GM18526 (cell line): Measurements from ENCODE around the gene PCDH9.

Source experiments
- POLR2A ChIP-seq: IDR thresholded peaks from 3 replicates; pipeline ENCODE4 v1.6.1; 2011; ENCODE audit not compliant: insufficient read length; ENCODE audit errors: extremely low read depth

The PCDH9 gene

GRCh38 chr13:67228916-67229315 is 1.2 kb downstream of the PCDH9 start:
- no peak for TF ChIP-seq POLR2A

GRCh38 chr13:67228031-67228430 is 2.1 kb downstream of the PCDH9 start:
- no peak for TF ChIP-seq POLR2A

GRCh38 chr13:67227131-67227983 is 2.8 kb downstream of the PCDH9 start:
- TF ChIP-seq POLR2A: no peak

- no peak for TF ChIP-seq POLR2A
These were observed 3.4 kb downstream of the PCDH9 start for GRCh38 chr13:67226696-67227095.

- TF ChIP-seq POLR2A: no peak
These were observed 4.6 kb downstream of the PCDH9 start for GRCh38 chr13:67225252-67226159.

- no peak for TF ChIP-seq POLR2A
These were observed 5.8 kb downstream of the PCDH9 start for GRCh38 chr13:67224148-67224846.

GRCh38 chr13:67223742-67224141 is 6.4 kb downstream of the PCDH9 start:
- no peak for TF ChIP-seq POLR2A

GRCh38 chr13:67223024-67223423 is 7.1 kb downstream of the PCDH9 start:
- no peak for TF ChIP-seq POLR2A

- no peak for TF ChIP-seq POLR2A
These were observed 8.4 kb downstream of the PCDH9 start for GRCh38 chr13:67221630-67222226.

GRCh38 chr13:67219113-67219512 is 11.0 kb downstream of the PCDH9 start:
- no peak for TF ChIP-seq POLR2A

GRCh38 chr13:67217880-67218279 is 12.3 kb downstream of the PCDH9 start:
- no peak for TF ChIP-seq POLR2A

GRCh38 chr13:67216864-67217263 is 13.3 kb downstream of the PCDH9 start:
- TF ChIP-seq POLR2A: no peak

- no peak for TF ChIP-seq POLR2A
These were observed 19.9 kb downstream of the PCDH9 start for GRCh38 chr13:67210208-67210607.

- TF ChIP-seq POLR2A: no peak
These were observed 21.6 kb downstream of the PCDH9 start for GRCh38 chr13:67208552-67208951.

GRCh38 chr13:67204764-67205163 is 25.4 kb downstream of the PCDH9 start:
- no peak for TF ChIP-seq POLR2A
